ENCODE results near the gene ATP10A.

ATP10A gene

GRCh38 chr15:25707656-25708365 lies 155.3 kb downstream of the ATP10A start:
- no peaks in the 10 kb centered on the region for H3K4me1 ChIP-seq
- no peaks in the 10 kb centered on the region for H3K27me3 ChIP-seq (ENCODE audit: control insufficient read depth, insufficient read depth, low read length)
- H3K4me2 ChIP-seq (ENCODE audit: low read length), result no peak overlapping the region
- no peaks in the 10 kb centered on the region for H3K9me3 ChIP-seq (ENCODE audit: control insufficient read depth, low read length)
- H3K36me3 ChIP-seq (ENCODE audit: control insufficient read depth, insufficient read depth, low read length), result no peaks in the 10 kb centered on the region
- no peak overlapping the region for H2AFZ ChIP-seq
- no peak overlapping the region for H3K4me3 ChIP-seq (ENCODE audit: low read depth, low read length)
- H3K27ac ChIP-seq, result no peak overlapping the region
- no peak overlapping the region for H3K9ac ChIP-seq
- TF ChIP-seq CTCF (IDR thresholded peaks at IDR 0.05), result no peak
- H3K79me2 ChIP-seq, result no peaks in the 10 kb centered on the region

GRCh38 chr15:25706176-25706955 lies 156.8 kb downstream of the ATP10A start:
- Histone ChIP-seq H2AFZ (no peak overlapping the region), H3K4me3 (ENCODE audit: low read depth, low read length) (no peak overlapping the region), H3K9me3 (ENCODE audit: control insufficient read depth, low read length) (no peaks in the 10 kb centered on the region), H3K27me3 (ENCODE audit: control insufficient read depth, insufficient read depth, low read length) (no peaks in the 10 kb centered on the region), H3K79me2 (no peaks in the 10 kb centered on the region), H3K36me3 (ENCODE audit: control insufficient read depth, insufficient read depth, low read length) (no peaks in the 10 kb centered on the region), H3K9ac (no peak overlapping the region), H3K27ac (no peak overlapping the region), H3K4me2 (ENCODE audit: low read length) (no peak overlapping the region), H3K4me1 (no peaks in the 10 kb centered on the region)
- TF ChIP-seq CTCF (IDR thresholded peaks at IDR 0.05), result no peak

- TF ChIP-seq CTCF (IDR thresholded peaks at IDR 0.05), result no peak
- H3K36me3 ChIP-seq (ENCODE audit: control insufficient read depth, insufficient read depth, low read length), result no peaks in the 10 kb centered on the region
These were observed 157.6 kb downstream of the ATP10A start for GRCh38 chr15:25705433-25706115.

DNA sequence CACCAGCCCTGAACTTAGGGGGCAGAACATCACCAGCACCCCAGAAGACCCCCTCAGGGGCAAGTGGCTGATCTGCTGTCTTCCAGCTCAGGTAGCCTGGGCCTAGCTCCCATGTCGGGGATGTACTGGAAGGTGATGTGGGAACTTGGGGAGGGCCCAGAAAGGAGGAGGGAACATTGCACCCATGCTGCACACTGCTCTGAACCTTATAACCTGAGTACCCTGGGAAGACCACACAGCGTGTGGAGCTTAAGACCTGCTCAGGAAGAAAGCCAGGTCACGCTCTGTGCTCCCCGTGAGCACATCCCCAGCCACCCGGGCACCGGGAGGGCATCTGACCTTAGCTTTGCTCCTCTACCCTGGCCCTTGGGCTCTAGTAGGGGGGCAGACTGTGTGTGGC lies 159.4 kb downstream of the ATP10A start:
- Histone ChIP-seq H3K9me3 (ENCODE audit: control insufficient read depth, low read length) (no peaks in the 10 kb centered on the region), H3K4me1 (no peaks in the 10 kb centered on the region), H3K4me3 (ENCODE audit: low read depth, low read length) (no peak overlapping the region), H3K9ac (no peak overlapping the region), H3K27me3 (ENCODE audit: control insufficient read depth, insufficient read depth, low read length) (no peaks in the 10 kb centered on the region), H3K4me2 (ENCODE audit: low read length) (no peak overlapping the region), H3K27ac (no peak overlapping the region), H3K36me3 (ENCODE audit: control insufficient read depth, insufficient read depth, low read length) (no peaks in the 10 kb centered on the region), H3K79me2 (no peaks in the 10 kb centered on the region), H2AFZ (no peak overlapping the region)
- TF ChIP-seq CTCF (IDR thresholded peaks at IDR 0.05), result no peak

More at GRCh38 chr15:25705433-25706115, 157.6 kb downstream of the ATP10A start:
- H3K4me2 ChIP-seq (ENCODE audit: low read length), result no peak overlapping the region
- H3K27me3 ChIP-seq (ENCODE audit: control insufficient read depth, insufficient read depth, low read length), result no peaks in the 10 kb centered on the region
- no peaks in the 10 kb centered on the region for H3K4me1 ChIP-seq
- no peak overlapping the region for H2AFZ ChIP-seq
- no peak overlapping the region for H3K4me3 ChIP-seq (ENCODE audit: low read depth, low read length)
- H3K79me2 ChIP-seq, result no peaks in the 10 kb centered on the region
- no peak overlapping the region for H3K9ac ChIP-seq
- no peaks in the 10 kb centered on the region for H3K9me3 ChIP-seq (ENCODE audit: control insufficient read depth, low read length)
- H3K27ac ChIP-seq, result no peak overlapping the region
